Fibroblast of lung (primary cell): ENCODE measurements around the gene AMIGO3.
A peak's percentile ranks its signal among the peaks of the same experiment; 100 is the strongest.

ENCODE experiments used
- EZH2 ChIP-seq: IDR thresholded peaks from 2 replicates; pipeline ENCODE4 v1.5.1; 2012; ENCODE audit warnings: low read length, control low read depth, mild to moderate bottlenecking; ENCODE audit errors: missing control alignments
- TF ChIP-seq, protein P1 (sequence below), 2 donors: IDR thresholded peaks in 1 of 2; conservative IDR thresholded peaks in 1 of 2; 1 replicate in 1 of 2; 2 replicates in 1 of 2; pipeline ENCODE4 v1.5.1; 2011 to 2012; ENCODE audit warnings: low read length in 2 of 2, control low read depth in 1 of 2, inconsistent platforms in 1 of 2, low read depth in 1 of 2, mild to moderate bottlenecking in 1 of 2

DNA sequence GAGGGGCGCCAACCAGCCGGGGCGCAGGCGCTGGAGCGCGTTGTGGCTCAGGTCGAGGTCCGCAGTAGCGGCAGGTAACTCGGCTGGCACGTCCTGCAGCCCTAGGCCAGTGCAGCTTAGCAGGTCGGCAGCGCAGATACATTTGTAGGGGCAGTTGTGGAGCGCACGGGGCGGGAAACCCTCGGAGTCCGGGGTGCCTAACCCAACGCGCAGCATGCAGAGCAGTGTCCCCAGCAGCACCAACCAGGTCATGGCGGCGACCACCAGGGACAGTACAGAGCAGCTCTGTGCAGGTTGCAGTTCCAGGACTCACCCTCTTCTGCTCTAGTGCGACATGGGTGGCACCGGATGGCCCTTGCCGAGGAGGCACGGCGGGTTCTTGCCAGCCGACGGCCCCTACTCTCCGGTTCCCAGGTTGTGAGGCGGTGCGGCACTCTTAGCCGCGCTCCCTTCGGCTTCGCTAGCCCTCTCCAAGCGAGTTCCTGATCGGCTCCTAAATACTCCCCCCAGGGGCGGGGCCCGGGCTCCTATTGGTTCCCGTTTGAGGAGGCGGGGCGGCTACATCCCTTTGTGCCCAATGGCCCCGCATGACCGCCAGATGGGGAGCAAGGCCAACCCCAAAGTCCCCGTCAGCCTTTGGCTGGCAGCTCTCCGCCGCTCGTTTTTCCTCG is at the start of gene AMIGO3:
- TF ChIP-seq, protein P1, sequence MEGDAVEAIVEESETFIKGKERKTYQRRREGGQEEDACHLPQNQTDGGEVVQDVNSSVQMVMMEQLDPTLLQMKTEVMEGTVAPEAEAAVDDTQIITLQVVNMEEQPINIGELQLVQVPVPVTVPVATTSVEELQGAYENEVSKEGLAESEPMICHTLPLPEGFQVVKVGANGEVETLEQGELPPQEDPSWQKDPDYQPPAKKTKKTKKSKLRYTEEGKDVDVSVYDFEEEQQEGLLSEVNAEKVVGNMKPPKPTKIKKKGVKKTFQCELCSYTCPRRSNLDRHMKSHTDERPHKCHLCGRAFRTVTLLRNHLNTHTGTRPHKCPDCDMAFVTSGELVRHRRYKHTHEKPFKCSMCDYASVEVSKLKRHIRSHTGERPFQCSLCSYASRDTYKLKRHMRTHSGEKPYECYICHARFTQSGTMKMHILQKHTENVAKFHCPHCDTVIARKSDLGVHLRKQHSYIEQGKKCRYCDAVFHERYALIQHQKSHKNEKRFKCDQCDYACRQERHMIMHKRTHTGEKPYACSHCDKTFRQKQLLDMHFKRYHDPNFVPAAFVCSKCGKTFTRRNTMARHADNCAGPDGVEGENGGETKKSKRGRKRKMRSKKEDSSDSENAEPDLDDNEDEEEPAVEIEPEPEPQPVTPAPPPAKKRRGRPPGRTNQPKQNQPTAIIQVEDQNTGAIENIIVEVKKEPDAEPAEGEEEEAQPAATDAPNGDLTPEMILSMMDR (conservative IDR thresholded peaks at IDR 0.05 in 1 of 2, IDR thresholded peaks at IDR 0.05 in 1 of 2; ENCODE audit: low read depth in 1 of 2, low read length in 2 of 2), result peak in 1 of 2 donors; percentile 53
- TF ChIP-seq EZH2, result no peak
